Inferior parietal cortex (tissue), 1 donor: ENCODE data around the gene SP100.
"Not testable (repeated sequence)": the region's sequence is repeated elsewhere in the genome, so short reads cannot be mapped to it uniquely, and the experiment has no call there.

Source experiments
- DNase-seq: peaks from one replicate; pipeline ENCODE4 v3.0.0-alpha.2; 2016; ENCODE audit errors: extremely low spot score

Gene SP100

GRCh38 chr2:230457793-230458192, 41.8 kb downstream of the SP100 start:
- no peak for DNase-seq

DNA sequence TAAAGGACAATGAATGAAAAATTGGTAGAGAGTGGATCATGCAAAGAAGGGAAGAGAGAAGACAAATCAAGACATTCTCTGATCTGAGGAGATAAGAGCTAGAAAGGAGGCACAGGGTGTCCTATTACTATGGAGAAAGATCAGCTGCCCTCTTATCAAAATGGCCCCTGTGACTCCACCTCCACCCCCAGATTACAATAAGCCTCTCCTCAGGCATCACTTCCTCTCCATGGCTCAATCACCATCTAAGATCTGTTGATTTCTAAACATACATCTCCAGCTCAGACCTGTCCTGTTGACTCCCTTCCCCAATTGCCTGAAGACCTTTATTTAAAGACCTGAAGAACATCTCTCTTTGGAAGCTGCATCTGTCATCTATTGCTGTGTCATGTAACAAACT, 43.2 kb downstream of the SP100 start:
- no peak for DNase-seq

- DNase-seq, result no peak
Observed at GRCh38 chr2:230471074-230471473, 55.1 kb downstream of the SP100 start.

DNA sequence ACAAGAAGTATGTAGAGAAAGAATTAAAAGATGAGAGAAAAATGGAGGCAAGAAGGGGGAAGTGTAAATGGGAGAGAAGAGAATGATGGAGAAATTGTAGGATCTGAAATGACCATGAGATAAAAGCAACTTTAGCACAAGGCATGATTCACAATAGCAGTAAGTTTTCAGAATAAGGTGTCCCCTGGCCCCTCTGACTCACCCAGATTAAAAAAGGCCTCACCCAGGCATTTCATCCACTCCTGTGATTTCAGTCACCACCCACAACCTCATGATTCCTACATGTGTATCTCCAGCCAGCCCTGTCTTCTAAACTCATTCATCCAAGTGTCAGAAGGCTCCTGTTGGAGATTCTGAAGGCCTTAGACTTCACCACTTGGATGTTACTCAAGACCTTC, 56.6 kb downstream of the SP100 start:
- no peak for DNase-seq

GRCh38 chr2:230473378-230473777, 57.4 kb downstream of the SP100 start:
- no peak for DNase-seq

DNA sequence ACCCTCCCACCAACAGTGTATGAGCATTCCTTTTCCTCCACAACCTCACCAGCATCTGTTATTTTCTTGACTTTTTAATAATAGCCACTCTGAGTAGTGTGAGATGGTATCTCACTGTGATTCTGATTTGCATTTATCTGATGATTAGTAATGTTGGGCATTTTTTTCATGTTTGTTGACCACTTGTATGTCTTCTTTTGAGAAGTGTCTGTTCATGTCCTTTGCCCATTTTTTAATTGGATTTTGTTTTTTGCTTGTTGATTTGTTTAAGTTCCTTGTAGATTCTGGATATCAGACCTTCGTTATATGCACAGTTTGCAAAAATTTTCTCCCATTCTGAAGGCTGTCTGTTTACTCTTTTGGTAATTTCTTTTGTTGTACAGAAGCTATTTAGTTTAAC, 59.1 kb downstream of the SP100 start:
- no peak for DNase-seq

DNA sequence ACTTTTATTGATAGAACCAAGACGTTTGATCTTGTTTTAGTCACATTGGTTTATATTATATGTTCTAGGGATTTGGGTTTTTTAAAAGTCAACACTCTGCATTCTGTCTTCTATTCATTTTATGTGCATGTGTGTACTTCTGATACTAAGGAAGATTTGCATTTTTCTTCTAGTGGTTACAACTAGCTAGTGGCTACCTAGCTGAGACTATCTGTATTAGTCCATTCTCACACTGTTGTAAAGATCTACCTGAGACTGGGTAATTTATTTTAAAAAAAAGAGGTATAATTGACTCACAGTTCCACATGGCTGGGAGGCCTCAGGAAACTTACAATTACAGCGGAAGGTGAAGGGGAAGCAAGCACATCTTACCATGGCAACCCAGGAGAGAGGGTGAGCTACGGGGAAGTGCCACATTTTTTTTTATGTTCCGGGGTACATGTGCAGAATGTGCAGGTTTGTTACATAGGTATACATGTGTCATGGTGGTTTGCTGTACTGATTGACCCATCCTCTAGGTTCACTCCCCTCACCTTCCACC, 69.9 kb downstream of the SP100 start:
- no peak for DNase-seq

DNA sequence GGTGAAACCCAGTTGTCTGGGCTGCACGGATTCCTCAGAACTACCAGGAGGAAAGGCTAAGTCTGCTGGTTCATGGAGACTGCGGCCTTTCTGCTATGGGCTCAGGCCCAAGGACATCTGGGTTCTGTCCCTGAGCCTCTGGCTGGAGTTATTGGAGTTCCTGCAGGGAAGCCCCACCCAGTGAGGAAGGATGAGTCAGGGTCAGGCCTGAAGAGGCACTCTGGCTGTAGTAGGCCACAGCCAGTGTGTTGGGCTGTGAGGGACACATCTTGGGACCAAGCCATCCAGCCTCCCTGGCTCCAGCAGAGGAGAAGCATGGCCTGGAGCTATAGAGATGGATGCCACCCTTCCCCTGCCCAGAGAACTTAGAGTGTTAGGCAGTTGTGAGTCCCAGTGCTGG, 75.2 kb downstream of the SP100 start:
- not testable (repeated sequence) for DNase-seq

DNA sequence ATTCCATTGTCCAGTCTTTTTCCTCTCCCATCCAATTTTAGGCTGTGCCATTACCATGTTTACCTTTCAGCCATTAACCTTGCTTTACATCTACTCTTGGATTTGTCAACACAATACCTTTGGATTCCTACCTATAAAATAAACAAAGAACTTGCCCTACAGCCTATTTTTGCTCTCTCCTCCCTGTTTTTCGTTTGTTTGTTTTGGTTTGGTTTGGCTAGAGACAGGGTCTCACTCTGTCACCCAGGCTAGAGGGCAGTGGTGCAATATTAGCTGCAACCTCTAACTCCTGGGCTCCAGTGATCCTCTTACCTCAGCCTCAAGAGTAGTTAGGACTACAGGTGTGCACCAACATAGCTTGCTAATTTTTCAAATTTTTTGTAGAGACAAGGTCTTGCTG, 76.1 kb downstream of the SP100 start:
- DNase-seq, result no peak

DNA sequence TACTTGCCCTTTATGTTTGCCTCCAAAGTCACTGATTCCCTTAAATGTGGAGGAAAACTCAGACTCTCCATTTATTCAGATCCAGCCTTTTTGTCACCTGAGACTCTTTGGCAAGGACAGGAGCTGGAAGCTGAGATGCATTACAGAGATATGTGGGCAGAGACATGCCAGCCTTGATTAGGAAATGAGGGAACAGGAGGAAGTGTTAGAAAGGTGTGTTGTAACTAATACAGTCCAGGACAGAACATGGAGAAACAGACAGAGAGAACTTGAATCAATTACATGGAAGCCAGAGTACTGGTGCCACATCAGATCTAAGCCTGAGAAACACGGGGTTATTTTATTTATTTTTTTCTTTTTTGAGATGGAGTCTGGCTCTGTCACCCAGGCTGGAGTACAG, 79.0 kb downstream of the SP100 start:
- no peak for DNase-seq

DNA sequence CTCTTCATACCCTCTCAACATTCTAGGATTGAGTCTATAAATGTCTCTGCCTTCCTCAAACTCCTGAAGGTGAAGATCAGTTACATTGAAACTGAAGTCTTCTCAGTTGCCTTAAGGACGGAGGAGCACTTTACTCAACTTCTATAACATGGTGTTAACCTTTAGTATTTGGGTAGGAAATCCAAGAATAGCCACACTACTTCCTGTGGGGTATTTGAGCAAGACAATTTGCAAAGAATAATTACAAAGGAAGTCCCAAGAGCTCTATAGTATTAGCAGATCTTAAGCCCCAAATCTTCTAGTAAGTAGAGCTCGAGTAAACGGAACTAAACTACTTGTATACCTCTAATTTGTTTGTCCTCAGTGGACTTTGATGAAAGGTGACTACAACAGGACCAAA, 80.9 kb downstream of the SP100 start:
- no peak for DNase-seq

DNA sequence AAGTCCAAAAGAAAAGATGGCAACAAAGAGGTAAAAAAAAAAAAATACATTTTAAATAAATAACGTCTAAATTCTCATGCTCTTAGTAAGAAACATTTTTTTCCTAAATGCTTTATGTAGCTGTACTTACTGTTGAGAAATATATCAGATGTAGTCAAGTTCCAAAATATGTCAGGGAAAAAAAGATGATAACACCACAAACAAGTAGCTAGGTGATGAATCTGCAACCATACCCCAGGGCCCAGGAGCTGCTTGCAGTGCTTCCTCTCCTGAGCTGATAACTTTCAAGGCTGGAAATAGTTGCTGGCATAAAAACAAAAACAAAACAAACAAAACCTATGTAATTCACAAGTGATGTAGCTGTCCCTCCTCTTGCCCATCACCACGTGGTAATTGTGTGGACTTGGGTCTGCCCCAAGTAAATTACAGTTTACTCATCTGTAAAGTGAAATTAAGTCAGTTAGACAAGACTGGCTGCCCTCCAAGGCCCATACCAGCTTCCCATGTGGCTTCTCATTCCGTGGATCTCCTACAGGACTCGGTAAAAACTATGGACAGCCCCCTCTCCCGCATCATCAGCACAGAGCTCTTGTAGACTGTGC, 82.6 kb downstream of the SP100 start:
- no peak for DNase-seq

DNA sequence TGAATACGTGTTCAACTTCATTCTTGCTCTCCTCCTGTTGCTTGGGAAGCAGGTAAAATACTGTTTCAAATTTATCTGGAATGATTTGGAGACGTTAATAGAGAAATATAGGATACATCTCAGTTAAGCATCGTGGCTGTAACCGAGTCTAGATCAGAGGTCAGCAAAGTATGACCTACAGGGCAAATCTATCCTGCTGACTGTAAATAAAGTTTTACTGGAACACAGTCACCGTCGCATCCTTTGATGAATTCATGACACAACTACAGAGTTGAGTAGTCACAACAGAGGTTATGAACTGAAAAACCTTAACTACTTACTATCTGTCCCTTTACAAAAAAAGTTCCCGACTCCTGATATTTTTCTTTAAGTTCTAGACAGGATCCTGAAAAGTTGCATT, 86.6 kb downstream of the SP100 start:
- no peak for DNase-seq

DNA sequence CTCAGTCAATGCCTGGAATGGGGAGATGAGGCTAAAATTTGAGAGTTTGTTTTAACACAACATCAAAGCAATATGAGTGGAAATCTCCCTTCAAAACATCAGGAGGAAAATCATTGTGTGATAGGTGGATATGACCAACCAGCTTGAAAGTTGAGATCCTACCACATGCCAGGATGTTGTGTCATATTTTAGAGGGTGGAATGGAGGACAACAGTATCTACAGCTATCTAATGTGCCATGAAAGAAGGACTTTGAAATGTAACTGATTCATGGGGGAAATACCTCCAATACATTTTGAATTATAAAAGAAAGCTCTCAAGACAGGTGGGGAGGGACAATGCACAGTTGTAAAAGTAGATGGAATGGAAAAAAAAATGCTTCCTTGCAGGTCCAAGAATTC, 87.8 kb downstream of the SP100 start:
- DNase-seq, result no peak

GRCh38 chr2:230505162-230505561, 89.2 kb downstream of the SP100 start:
- DNase-seq, result no peak

GRCh38 chr2:230512955-230513748, 97.2 kb downstream of the SP100 start:
- DNase-seq, result no peak

- no peak for DNase-seq
Observed at GRCh38 chr2:230520061-230520874, 104.3 kb downstream of the SP100 start.

DNA sequence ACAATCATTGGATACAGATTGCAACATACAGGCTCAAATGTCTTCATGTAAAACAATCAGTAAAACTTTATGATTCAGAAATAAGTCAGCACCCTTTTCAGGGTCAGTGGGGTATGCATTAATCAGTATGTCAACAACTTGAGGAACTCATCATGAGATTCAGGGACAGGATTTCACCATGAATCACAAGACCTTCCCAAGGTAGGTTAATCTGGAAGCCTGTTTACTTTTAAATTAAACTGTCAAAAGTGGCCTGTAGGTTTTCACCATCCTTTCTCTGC, 104.8 kb downstream of the SP100 start:
- no peak for DNase-seq

DNA sequence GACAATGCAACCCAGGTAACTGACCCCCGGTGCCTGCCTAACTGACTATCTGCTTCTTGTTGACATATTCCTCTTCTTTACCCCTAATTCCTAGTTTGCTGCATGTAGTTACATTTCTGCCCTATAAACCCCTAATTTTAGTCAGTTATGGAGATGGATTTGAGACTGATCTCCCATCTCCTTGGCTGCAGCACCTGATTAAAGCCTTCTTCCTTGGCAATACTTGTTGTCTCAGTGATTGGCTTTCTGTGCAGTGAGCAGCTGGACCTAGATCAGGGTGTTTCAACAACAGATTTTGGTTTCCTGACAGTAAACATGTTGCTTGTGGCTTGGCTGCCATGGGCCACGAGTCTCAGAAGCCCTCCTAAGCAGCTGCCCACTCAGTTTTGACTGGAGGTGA, 105.4 kb downstream of the SP100 start:
- DNase-seq, result no peak

- DNase-seq, result no peak
Observed at GRCh38 chr2:230525682-230526081, 109.7 kb downstream of the SP100 start.

DNA sequence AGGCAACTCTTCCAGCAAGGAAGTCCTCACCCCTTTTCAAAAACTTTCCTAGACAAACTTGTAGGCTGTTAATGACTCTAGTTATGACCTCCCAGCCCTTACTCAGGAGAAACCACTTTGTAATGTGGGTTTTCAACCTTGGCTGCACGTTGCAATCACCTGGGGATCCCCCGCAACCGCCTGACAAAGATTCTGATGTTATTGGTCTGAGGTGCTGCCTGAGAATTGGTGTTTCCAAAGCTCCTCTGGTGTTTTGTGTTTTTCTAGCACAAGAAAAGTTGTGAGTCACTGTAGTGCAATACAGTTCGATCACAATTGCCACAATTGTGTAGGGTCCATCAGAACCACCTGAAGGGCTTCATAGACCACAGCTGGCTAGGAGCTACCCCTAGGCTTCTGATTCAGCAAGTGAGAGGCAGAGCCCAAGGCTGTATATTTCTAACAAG, 121.6 kb downstream of the SP100 start:
- no peak for DNase-seq

DNA sequence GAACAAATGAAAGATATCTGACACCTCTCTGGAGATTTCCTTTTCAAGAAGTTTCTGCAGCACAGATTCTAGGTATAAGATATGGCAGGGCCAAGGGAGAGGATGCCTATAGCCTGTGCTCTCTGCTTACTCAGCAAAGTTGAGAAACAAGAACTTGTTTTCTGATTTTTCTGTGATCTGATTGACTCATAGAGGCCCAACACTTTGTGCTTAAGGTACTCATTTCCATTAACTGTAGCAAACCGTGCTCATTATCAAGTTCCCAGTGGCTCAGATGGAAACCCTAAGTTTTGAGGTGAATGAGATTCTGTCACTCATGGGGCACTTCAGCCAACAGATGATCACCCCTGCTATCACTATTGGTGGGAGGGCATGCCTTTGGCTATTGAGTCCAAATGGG, 124.3 kb downstream of the SP100 start:
- no peak for DNase-seq

GRCh38 chr2:230541934-230542380, 126.0 kb downstream of the SP100 start:
- no peak for DNase-seq
